HEK293 (cell line): ENCODE measurements around the gene FOXL2NB.

Source experiments
- CTCF ChIP-seq: fragments of 450-650 bp; formaldehyde crosslinking; IDR thresholded peaks from 2 replicates; pipeline ENCODE4 v1.5.1; 2016; ENCODE audit warnings: missing biosample characterization, missing genetic modification characterization
- REST ChIP-seq: fragments of 450-650 bp; formaldehyde crosslinking; IDR thresholded peaks from 2 replicates; pipeline ENCODE4 v1.5.1; 2016; ENCODE audit warnings: missing biosample characterization, missing genetic modification characterization
- ZBTB44 ChIP-seq: fragments of 450-650 bp; IDR thresholded peaks from 2 replicates; pipeline ENCODE4 v1.5.1; 2018; ENCODE audit warnings: missing biosample characterization, mild to moderate bottlenecking, missing genetic modification characterization
- ZNF221 ChIP-seq: fragments of 450-650 bp; formaldehyde crosslinking; IDR thresholded peaks from 2 replicates; pipeline ENCODE4 v1.5.1; 2017; ENCODE audit warnings: missing biosample characterization, missing genetic modification characterization, borderline replicate concordance
- ZNF560 ChIP-seq: fragments of 450-650 bp; formaldehyde crosslinking; IDR thresholded peaks from 2 replicates; pipeline ENCODE4 v1.5.1; 2017; ENCODE audit warnings: missing biosample characterization, missing genetic modification characterization, borderline replicate concordance
- ZNF791 ChIP-seq: fragments of 450-650 bp; formaldehyde crosslinking; IDR thresholded peaks from 2 replicates; pipeline ENCODE4 v1.5.1; 2016; ENCODE audit warnings: missing biosample characterization, missing genetic modification characterization

GRCh38 chr3:138945709-138946662 is 1.0 kb upstream of the FOXL2NB start:
- TF ChIP-seq CTCF (tag by site-specific recombination): no peak
- no peak for TF ChIP-seq REST (tag by site-specific recombination)
- no peak for TF ChIP-seq ZNF221
- TF ChIP-seq ZBTB44: no peak
- no peak for TF ChIP-seq ZNF791 (tag by site-specific recombination)
- no peak for TF ChIP-seq ZNF560 (tag by site-specific recombination)
